Measurements from ENCODE around the gene EIF3A.

EIF3A gene

GRCh38 chr10:119006451-119007210, 74.0 kb downstream of the EIF3A start:
- no peak for DNase-seq (ENCODE audit: low read depth in 2 of 2)

GRCh38 chr10:119005362-119006043, 75.1 kb downstream of the EIF3A start:
- DNase-seq (ENCODE audit: low read depth in 2 of 2): no peak

- no peak for DNase-seq (ENCODE audit: low read depth in 2 of 2)
These were observed 76.9 kb downstream of the EIF3A start for GRCh38 chr10:119003572-119004289.

GRCh38 chr10:119001717-119002500, 78.7 kb downstream of the EIF3A start:
- no peak for DNase-seq (ENCODE audit: low read depth in 2 of 2)

GRCh38 chr10:118998183-118998582, 82.4 kb downstream of the EIF3A start:
- DNase-seq (ENCODE audit: low read depth in 2 of 2): no peak

GRCh38 chr10:118997379-118997778, 83.2 kb downstream of the EIF3A start:
- no peak for DNase-seq (ENCODE audit: low read depth in 2 of 2)

- DNase-seq (ENCODE audit: low read depth in 2 of 2): no peak
These were observed 84.9 kb downstream of the EIF3A start for GRCh38 chr10:118995739-118996138.

- DNase-seq (ENCODE audit: low read depth in 2 of 2): no peak
These were observed 86.3 kb downstream of the EIF3A start for GRCh38 chr10:118994321-118994720.

GRCh38 chr10:118993214-118993613, 87.4 kb downstream of the EIF3A start:
- DNase-seq (ENCODE audit: low read depth in 2 of 2): no peak

- DNase-seq (ENCODE audit: low read depth in 2 of 2): no peak
These were observed 88.1 kb downstream of the EIF3A start for GRCh38 chr10:118992496-118992895.

GRCh38 chr10:118990326-118990725, 90.3 kb downstream of the EIF3A start:
- no peak for DNase-seq (ENCODE audit: low read depth in 2 of 2)

GRCh38 chr10:118986815-118987790, 93.5 kb downstream of the EIF3A start:
- DNase-seq (ENCODE audit: low read depth in 2 of 2): no peak

GRCh38 chr10:118985576-118985975, 95.0 kb downstream of the EIF3A start:
- no peak for DNase-seq (ENCODE audit: low read depth in 2 of 2)
